ENCODE results near the gene NKAIN4. TPM values are rescaled to one million over a fixed set of nuclear protein-coding genes. Genes with fewer than 3 reads are reported as not detected.
A peak's percentile ranks its signal among the peaks of the same experiment; 100 is the strongest.

Gene NKAIN4
- total RNA-seq (not detected), polyA plus RNA-seq (under 1 TPM in 1 of 2 donors, not detected in 1; 0.04 TPM)
- long read RNA-seq, donor 1: 0 reads
- long read RNA-seq, donor 2: 0 reads
- long read RNA-seq, donor 3: 0 reads

- no peak within 1 kb of the TSS for H3K27ac ChIP-seq
- no peak for ATAC-seq
- DNase-seq: no peak
- H3K27me3 ChIP-seq: peaks cover 29 to 91% (median 79%) of the 10 kb centered on the region in 7 donors
- peaks cover 0 to 17% (median 9%) of the 10 kb centered on the region in 9 donors for H3K4me1 ChIP-seq
- H3K9me3 ChIP-seq: no peaks in the 10 kb centered on the region
- H3K4me3 ChIP-seq: peak within 1 kb of the TSS; percentile 6 to 48 (median 32)
- H3K36me3 ChIP-seq: no peaks in the 10 kb centered on the region
- intact Hi-C loops (cut with DNase I): no loop called here
- WGBS, 2 donors: 1 to 2% methylated on average over 30 to 46 of the region's 46 CpGs
- TF ChIP-seq CTCF (IDR thresholded peaks at IDR 0.05): no peak
Observed at GRCh38 chr20:63254232-63254605, at the start of gene NKAIN4. NKAIN4 (minus strand) TSS chr20:63254463; CDS start chr20:63254450, 13 bp downstream.

GRCh38 chr20:63303095-63303666 is 48.9 kb upstream of the NKAIN4 start:
- Histone ChIP-seq H3K27me3 (peaks cover 3 to 65% (median 53%) of the 10 kb centered on the region in 7 donors), H3K4me1 (no peaks in the 10 kb centered on the region), H3K4me3 (no peak overlapping the region), H3K27ac (no peak overlapping the region), H3K9me3 (peaks cover 0 to 25% (median 7%) of the 10 kb centered on the region in 11 donors), H3K36me3 (no peaks in the 10 kb centered on the region)
- no peak for DNase-seq
- TF ChIP-seq CTCF (IDR thresholded peaks at IDR 0.05): no peak
- WGBS, 2 donors: 65 to 72% methylated on average over 5 of the region's 5 CpGs
- ATAC-seq: no peak
- intact Hi-C loops (cut with DNase I): no loop called here

- 91 to 97% methylated on average over 1 of the region's 1 CpG for WGBS, 2 donors
- intact Hi-C loops (cut with DNase I): no loop called here
Observed at GRCh38 chr20:63301671-63302070, 47.4 kb upstream of the NKAIN4 start.

GRCh38 chr20:63298731-63299312 is 44.6 kb upstream of the NKAIN4 start:
- 87 to 88% methylated on average over 17 of the region's 17 CpGs for WGBS, 2 donors
- Histone ChIP-seq H3K9me3 (peaks cover 0 to 25% (median 7%) of the 10 kb centered on the region in 11 donors), H3K27me3 (peaks cover 8 to 76% (median 66%) of the 10 kb centered on the region in 7 donors), H3K4me1 (no peaks in the 10 kb centered on the region), H3K4me3 (no peak overlapping the region), H3K27ac (no peak overlapping the region), H3K36me3 (no peaks in the 10 kb centered on the region)
- no peak for TF ChIP-seq CTCF (IDR thresholded peaks at IDR 0.05)
- ATAC-seq (no peak), DNase-seq (no peak)
- intact Hi-C loops (cut with DNase I): no loop called here

More at GRCh38 chr20:63301671-63302070, 47.4 kb upstream of the NKAIN4 start:
- no peak for TF ChIP-seq CTCF (IDR thresholded peaks at IDR 0.05)
- H3K9me3 ChIP-seq: peaks cover 0 to 25% (median 7%) of the 10 kb centered on the region in 11 donors
- H3K36me3 ChIP-seq: no peaks in the 10 kb centered on the region
- no peaks in the 10 kb centered on the region for H3K4me1 ChIP-seq
- H3K4me3 ChIP-seq: no peak overlapping the region
- H3K27ac ChIP-seq: no peak overlapping the region
- peaks cover 8 to 65% (median 53%) of the 10 kb centered on the region in 7 donors for H3K27me3 ChIP-seq
- ATAC-seq (no peak), DNase-seq (no peak)

Data from heart right ventricle (tissue), 16 donors.